ENCODE measurements around the gene GNAI2.

Gene GNAI2

DNA sequence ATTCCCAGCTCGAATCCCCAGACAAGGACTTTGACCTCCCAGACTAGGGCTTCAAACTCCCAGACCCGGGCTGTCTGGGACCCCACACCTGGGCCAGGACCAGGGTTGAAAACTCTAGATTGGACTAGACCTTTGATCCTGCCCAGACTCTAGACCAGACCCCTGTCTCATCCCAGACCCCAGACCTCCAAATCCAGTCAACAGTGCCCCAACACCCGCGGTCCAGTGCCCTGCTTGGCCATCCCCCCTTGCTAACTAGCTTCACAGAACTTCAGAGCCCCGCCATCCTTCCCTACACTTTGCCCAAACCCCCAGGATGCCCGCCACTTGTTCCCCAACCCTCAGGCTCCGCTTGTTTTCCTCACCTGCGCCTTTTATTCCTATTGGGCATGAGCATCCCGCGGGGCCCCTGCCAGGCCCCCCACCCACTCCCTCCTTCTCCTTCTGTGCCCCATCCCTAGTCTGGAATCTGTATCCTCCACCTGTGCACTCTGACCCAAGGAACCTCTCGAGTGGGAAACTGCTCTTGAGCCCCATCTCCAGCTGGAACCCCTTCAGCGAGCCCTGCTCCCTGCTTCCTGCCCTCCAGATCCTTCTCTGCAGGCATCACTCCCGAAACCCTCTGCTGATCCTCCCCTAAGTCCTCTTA is 604 bp downstream of the GNAI2 start:
- POLR2A ChIA-PET (ENCODE audit: low non-redundant PET), result no interaction called here
- DNase-seq (ENCODE audit: low spot score), result no peak
- CTCF ChIA-PET, result interaction anchor here (0.8 to 1.5 kb wide), 3 partner anchors 10 kb away, joined by 3 to 5 read pairs (median 4); no protein-coding TSS in a partner anchor
- H3K27ac ChIP-seq, result peak overlapping the region; percentile 100
- TF ChIP-seq CTCF (conservative IDR thresholded peaks at IDR 0.05; ENCODE audit: low read depth), result no peak

DNA sequence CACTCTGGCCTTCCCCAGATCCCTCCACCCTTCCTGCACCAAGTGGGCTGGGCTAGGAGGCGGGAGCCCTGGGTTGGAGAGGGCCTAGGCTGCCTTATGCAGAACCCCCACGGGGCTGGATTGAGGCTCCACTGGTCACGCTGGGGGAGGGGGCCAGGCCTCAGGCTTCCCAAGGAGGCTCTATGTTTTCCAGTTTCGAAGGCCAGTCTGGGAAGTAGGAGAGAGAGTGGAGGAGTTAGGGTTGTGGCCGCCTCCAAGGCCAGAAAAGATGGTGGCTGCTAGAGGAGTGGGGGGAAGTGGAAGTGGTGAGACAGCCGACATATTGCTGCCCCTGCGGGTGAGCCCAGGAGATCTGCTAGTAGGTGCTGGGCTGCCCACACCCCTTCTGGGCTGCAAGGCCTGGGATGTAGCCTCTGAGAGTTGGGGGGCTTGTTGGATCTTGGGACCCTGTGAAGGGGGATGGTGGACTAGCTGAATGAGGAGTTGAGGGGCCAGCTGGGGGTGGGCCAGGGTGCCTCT is 1.2 kb downstream of the GNAI2 start:
- H3K27ac ChIP-seq, result peak overlapping the region; percentile 100
- ChIA-PET CTCF (interaction anchor here (0.8 to 1.1 kb wide), 2 partner anchors 9 to 10 kb away, joined by 3 to 5 read pairs; no protein-coding TSS in a partner anchor), POLR2A (ENCODE audit: low non-redundant PET) (no interaction called here)
- TF ChIP-seq CTCF (conservative IDR thresholded peaks at IDR 0.05; ENCODE audit: low read depth), result no peak
- DNase-seq (ENCODE audit: low spot score), result no peak

DNA sequence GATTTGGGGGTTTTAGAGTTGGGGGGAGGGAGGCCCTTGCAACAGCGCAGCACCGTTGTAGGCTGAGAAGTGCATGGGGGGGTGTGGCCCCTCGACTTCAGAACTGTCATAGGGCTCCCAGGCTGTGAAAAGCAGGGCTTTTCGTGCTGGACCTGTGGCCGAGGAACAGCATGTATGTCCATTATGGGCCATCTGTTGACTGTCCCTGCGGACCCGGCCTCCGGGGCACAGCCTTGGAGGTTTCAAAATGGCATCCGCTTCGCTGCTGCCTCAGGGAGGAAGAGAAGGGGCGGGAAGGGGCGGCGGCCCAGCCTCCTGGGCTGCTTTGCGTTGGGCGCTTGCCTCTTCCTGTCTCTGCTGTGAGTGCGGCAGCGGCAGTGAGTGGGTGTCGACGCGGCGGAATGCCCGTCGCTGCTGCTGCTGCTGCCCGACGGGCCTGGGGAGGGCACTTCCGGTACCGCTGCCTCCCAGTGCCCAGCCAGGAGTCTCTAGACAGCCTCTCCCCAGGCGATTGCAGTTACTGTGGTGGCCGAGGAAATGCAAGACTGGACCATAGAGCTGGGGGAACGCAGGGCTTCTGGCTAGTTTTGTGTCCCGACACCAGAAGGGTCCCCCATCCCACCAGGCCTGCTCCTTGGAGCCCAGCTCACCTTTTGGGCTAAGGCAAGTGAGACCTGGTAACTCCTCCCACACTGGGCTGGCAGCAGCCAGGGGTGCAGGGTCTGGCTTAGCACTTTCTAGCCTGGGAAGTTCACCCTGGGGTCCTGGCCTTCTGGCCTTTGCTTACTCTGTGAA is 1.9 kb downstream of the GNAI2 start:
- ChIA-PET POLR2A (ENCODE audit: low non-redundant PET) (interaction anchor here (0.5 to 0.6 kb wide), 2 partner anchors 9 to 42 kb away, joined by 3 read pairs; no protein-coding TSS in a partner anchor), CTCF (interaction anchor here (0.6 to 0.8 kb wide), 3 partner anchors 8 to 26 kb away, joined by 3 to 5 read pairs (median 3); no protein-coding TSS in a partner anchor)
- peak overlapping the region; percentile 100 for H3K27ac ChIP-seq
- peak; percentile 73 for DNase-seq (ENCODE audit: low spot score)
- TF ChIP-seq CTCF (conservative IDR thresholded peaks at IDR 0.05; ENCODE audit: low read depth), result no peak

DNA sequence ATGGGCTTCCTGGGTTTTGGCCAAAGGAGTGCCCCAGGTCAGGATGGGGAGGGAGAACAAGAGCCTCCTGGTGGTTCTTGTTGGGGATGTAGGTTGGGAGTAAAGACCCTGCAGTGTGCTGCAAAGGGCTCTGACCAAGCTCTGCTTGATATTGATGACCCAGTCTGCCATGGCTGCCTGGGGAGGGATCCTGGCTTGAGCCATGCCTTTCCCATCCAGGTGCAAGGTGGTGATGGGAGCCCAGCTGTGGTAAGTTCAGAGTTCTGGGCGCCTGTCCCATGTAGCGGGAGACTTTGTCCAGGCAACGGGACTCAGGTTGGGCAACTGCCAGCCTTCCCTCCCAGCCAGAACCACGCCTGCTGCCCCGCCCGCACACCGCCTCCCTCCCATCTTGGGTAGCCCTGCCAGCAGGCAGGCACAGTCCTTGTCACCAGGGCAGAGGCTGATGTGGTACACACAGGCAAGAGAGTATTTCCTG is 2.6 kb downstream of the GNAI2 start:
- CTCF ChIA-PET, result no interaction called here
- no peak for DNase-seq (ENCODE audit: low spot score)
- peak overlapping the region; percentile 100 for H3K27ac ChIP-seq
- POLR2A ChIA-PET (ENCODE audit: low non-redundant PET), result interaction anchor here (0.5 kb wide), 1 partner anchor 10 kb away, joined by 3 read pairs; no protein-coding TSS in a partner anchor
- no peak for TF ChIP-seq CTCF (conservative IDR thresholded peaks at IDR 0.05; ENCODE audit: low read depth)

DNA sequence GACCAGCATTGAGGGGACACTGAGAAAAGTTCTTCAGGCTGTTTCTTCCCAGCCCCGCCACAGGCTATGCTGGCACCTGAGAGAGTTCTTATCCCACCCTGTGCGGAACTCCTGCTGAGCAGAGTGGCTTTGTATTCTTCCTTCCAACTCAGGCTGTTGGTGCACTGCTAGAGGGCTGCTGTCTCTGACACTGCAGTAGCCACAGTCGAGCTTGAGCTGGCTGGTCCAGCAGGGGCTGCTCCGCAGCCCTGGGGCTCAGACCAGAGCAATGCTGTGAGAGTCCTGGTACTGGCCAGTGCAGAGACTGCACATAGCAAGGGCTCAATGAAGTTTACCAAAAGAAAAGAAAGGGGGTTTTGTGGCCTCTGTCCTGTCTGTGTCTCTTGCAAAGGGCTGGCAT is 3.6 kb downstream of the GNAI2 start:
- H3K27ac ChIP-seq, result peak overlapping the region; percentile 100
- CTCF ChIA-PET, result no interaction called here
- POLR2A ChIA-PET (ENCODE audit: low non-redundant PET), result no interaction called here
- no peak for DNase-seq (ENCODE audit: low spot score)
- TF ChIP-seq CTCF (conservative IDR thresholded peaks at IDR 0.05; ENCODE audit: low read depth), result no peak

GRCh38 chr3:50241163-50241562 is 5.2 kb downstream of the GNAI2 start:
- peak overlapping the region; percentile 100 for H3K27ac ChIP-seq
- ChIA-PET POLR2A (ENCODE audit: low non-redundant PET) (no interaction called here), CTCF (interaction anchor here (0.9 kb wide), 1 partner anchor 47 kb away, joined by 4 read pairs; no protein-coding TSS in a partner anchor)
- DNase-seq (ENCODE audit: low spot score), result no peak
- TF ChIP-seq CTCF (conservative IDR thresholded peaks at IDR 0.05; ENCODE audit: low read depth), result no peak

All from RWPE1 (cell line).